Adrenal gland (tissue), 12 donors: ENCODE data around the gene DMD. TPM values are rescaled to one million over a fixed set of nuclear protein-coding genes. Genes with fewer than 3 reads are reported as not detected.
"Not testable (repeated sequence)": the region's sequence is repeated elsewhere in the genome, so short reads cannot be mapped to it uniquely, and the experiment has no call there.

ENCODE experiments used
- DNase-seq, 7 donors: peaks; one replicate each; pipeline ENCODE4 v3.0.0-alpha.2; 2019 to 2020
- H3K27ac ChIP-seq, 5 donors: fragments of 200-600 bp; sonication (generic) in 4 of 5; 1 replicate in 3 of 5; 2 replicates in 2 of 5; pipeline versions ENCODE4 v1.5.1 to v1.8.0; 2016 to 2020; ENCODE audit warnings: mild to moderate bottlenecking in 1 of 5
- H3K27me3 ChIP-seq: fragments of 200-600 bp; 2 replicates; pipeline ENCODE4 v1.8.0; 2021
- H3K36me3 ChIP-seq, 2 donors: fragments of 200-600 bp; replicated peaks in 1 of 2; 1 replicate in 1 of 2; 2 replicates in 1 of 2; pipeline versions ENCODE4 v1.5.1 to v1.8.0; 2018 to 2022
- H3K4me1 ChIP-seq, 2 donors: fragments of 200-600 bp; replicated peaks in 1 of 2; 1 replicate in 1 of 2; 2 replicates in 1 of 2; pipeline versions ENCODE4 v1.5.1 to v1.8.0; 2018 to 2021
- H3K4me3 ChIP-seq, 4 donors: fragments of 200-600 bp; sonication (generic) in 3 of 4; one replicate each; pipeline ENCODE4 v1.5.1; 2016 to 2018
- H3K9me3 ChIP-seq, 3 donors: fragments of 200-600 bp; sonication (generic) in 1 of 3; replicated peaks in 1 of 3; 1 replicate in 2 of 3; 2 replicates in 1 of 3; pipeline versions ENCODE4 v1.5.1 to v1.8.0; 2016 to 2021
- POLR2A ChIP-seq, 2 donors: fragments of 450-650 bp; IDR thresholded peaks; one replicate each; pipeline ENCODE4 v1.6.1; 2017; ENCODE audit warnings: antibody characterized with exemption in 2 of 2, mild to moderate bottlenecking in 2 of 2, moderate library complexity in 1 of 2
- WGBS, 4 donors: extraction: QIAGEN DNeasy Blood & Tissue Kit in 2 of 4; methylation state at CpG; one replicate each; pipeline versions ENCODE4 v1.1.5 to v1.1.7; 2013 to 2017; 5-methylcytosine and 5-hydroxymethylcytosine counted together
- intact Hi-C, 2 donors: fragments of 100-400 bp; cut with DNase I; formaldehyde crosslinking; loops; one replicate each; pipeline versions ENCODE4 v1.14.1 to v1.15.0; 2022 to 2023
- polyA plus RNA-seq, 3 donors: library from polyadenylated mRNA; stranded (reverse); fragments of 200-250 nt in 2 of 3; fragments of 350-450 nt in 1 of 3; fragmentation: Illumina TruSeq in 1 of 3; extraction: RNeasy Lipid Tissue Mini Kit (QIAGEN cat#74804) in 1 of 3; gene quantifications; one replicate each; pipeline ENCODE4 v1.2.3, GENCODE V29; 2013 to 2014
- total RNA-seq, 9 donors: library from RNA; depleted of rRNA in 4 of 9; stranded (reverse); fragments of >200 nt in 4 of 9; fragments of 120-200 nt in 1 of 9; fragmentation: NEBNext Ultra II Directional in 1 of 9; extraction: Animal tissue kit (Norgen Biotek cat#: 25700) in 1 of 9; gene quantifications; one replicate each; pipeline versions ENCODE4 v1.1.0 to v1.2.4, GENCODE V29; 2013 to 2023
- TF ChIP-seq, protein P1 (sequence below), 6 experiments: fragments of 450-650 bp in 4 of 6; fragments of 200-600 bp in 2 of 6; sonication (generic) in 1 of 6; IDR thresholded peaks; 1 replicate in 5 of 6; 2 replicates in 1 of 6; pipeline versions ENCODE4 v1.5.1 to v1.8.0; 2016 to 2021; ENCODE audit warnings: antibody characterized with exemption in 6 of 6, mild to moderate bottlenecking in 2 of 6, moderate library complexity in 1 of 6
- donor health status: healthy with polysubstance abuse.
- donor health status: Bipolar disorder and iron deficiency.
- donor health status: DM: yes; HTN: yes; CAD: no.
- donor health status: DM: no; HTN: no; CAD: no.
- donor health status: DM: no; HTN: no; CAD: no.
- donor health status: DM: yes; HTN: yes; CAD: no.

DMD gene
- total and polyA plus RNA-seq, 12 donors = 14.6 to 89.7 (median 36.2) TPM

DNA sequence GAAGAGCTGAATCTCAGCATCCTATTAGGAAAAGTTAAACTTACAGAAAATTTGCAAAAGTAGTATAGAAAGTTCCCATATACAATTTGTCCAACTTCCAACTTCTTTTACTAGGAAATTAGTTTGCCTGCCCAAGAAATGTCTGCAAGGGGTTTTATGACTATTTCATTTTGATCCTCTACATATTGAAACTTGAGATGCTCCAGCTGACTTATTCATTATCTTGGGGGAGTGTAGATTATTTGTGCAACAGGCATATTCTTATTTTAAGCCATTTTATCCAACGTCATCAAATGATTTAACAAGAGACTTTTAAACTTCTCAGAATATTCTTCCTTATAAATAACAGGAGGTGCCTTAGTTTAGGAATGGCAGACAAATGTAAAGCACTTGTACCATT is 1822.4 kb downstream of the DMD start:
- Histone ChIP-seq H3K27me3 (no peaks in the 10 kb centered on the region), H3K9me3 (no peaks in the 10 kb centered on the region), H3K4me3 (no peak overlapping the region), H3K4me1 (no peaks in the 10 kb centered on the region), H3K27ac (no peak overlapping the region), H3K36me3 (no peaks in the 10 kb centered on the region)
- DNase-seq = no peak
- WGBS, 4 donors = 50 to 92% (median 66%) methylated on average over 1 of the region's 1 CpG
- intact Hi-C loops = no loop called here
- TF ChIP-seq, protein P1, sequence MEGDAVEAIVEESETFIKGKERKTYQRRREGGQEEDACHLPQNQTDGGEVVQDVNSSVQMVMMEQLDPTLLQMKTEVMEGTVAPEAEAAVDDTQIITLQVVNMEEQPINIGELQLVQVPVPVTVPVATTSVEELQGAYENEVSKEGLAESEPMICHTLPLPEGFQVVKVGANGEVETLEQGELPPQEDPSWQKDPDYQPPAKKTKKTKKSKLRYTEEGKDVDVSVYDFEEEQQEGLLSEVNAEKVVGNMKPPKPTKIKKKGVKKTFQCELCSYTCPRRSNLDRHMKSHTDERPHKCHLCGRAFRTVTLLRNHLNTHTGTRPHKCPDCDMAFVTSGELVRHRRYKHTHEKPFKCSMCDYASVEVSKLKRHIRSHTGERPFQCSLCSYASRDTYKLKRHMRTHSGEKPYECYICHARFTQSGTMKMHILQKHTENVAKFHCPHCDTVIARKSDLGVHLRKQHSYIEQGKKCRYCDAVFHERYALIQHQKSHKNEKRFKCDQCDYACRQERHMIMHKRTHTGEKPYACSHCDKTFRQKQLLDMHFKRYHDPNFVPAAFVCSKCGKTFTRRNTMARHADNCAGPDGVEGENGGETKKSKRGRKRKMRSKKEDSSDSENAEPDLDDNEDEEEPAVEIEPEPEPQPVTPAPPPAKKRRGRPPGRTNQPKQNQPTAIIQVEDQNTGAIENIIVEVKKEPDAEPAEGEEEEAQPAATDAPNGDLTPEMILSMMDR (IDR thresholded peaks at IDR 0.05) = no peak
- TF ChIP-seq POLR2A (IDR thresholded peaks at IDR 0.05) = no peak

DNA sequence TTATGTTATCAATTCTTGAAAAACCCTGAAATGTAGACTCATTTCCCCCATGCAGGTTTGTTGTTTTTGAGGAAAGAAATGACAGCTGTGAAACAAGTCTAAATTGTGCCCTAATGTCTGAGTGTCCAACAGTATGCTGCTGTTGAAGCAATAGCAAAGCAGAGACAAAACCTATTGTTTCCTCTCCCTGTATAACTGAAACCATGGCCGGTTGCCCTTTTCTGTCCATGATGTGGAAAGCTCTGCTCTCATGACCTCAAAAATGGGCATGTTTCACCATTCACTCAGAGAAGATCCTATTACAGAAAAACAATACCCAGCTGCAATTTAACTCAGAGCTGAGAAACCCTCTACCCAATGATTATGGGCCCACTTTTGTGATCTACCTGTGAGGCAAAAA is 1826.9 kb downstream of the DMD start:
- no peaks in the 10 kb centered on the region for H3K9me3 ChIP-seq
- no peak overlapping the region for H3K27ac ChIP-seq
- WGBS, 4 donors = 64 to 100% (median 96%) methylated on average over 1 of the region's 1 CpG
- no peak for DNase-seq
- TF ChIP-seq, protein P1 (IDR thresholded peaks at IDR 0.05) = no peak
- no peak for TF ChIP-seq POLR2A (IDR thresholded peaks at IDR 0.05)
- intact Hi-C loops = no loop called here
- H3K27me3 ChIP-seq = no peaks in the 10 kb centered on the region
- H3K4me1 ChIP-seq = no peaks in the 10 kb centered on the region
- no peaks in the 10 kb centered on the region for H3K36me3 ChIP-seq
- H3K4me3 ChIP-seq = no peak overlapping the region

DNA sequence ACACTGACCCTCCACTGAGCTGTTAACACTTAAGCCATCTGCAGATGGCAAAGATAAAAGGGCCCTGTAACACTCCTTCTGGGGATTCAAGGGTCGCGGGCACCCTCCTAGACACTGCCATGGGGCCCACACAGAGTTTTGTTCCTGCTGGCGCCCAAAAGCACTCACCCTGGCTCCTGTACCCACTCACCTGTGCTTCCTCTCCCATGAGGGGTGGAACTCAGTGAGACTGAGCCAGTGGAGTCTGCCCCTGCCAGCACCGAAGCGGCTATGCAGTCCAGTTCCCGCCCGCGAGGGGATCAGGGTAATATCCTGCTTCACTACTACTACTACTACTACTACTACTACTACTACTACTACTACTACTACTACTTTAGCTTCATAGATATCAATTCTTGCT is 1827.4 kb downstream of the DMD start:
- no peak overlapping the region for H3K27ac ChIP-seq

DNA sequence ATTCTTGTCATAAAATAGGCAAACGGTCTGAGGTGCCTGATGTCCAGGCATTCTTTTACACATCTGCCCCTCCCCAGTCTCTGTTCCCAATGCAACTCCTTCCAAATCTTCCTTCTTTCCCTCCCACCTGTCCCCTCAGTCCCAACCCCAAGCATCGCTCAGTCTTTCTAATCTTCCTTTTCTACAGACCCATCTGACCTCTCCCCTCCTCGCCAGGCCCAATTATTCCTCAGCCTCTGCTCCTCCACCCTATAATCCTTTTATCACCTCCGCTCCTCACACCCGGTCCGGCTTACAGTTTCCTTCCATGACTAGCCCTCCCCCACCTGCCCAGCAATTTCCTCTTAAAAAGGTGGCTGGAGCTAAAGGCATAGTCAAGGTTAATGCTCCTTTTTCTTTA is 1832.4 kb downstream of the DMD start:
- DNase-seq, intact Hi-C loops, H3K9me3 ChIP-seq, H3K27me3 ChIP-seq, H3K27ac ChIP-seq, H3K36me3 ChIP-seq, H3K4me1 ChIP-seq, H3K4me3 ChIP-seq: not testable (repeated sequence)
- 76 to 83% (median 80%) methylated on average over 6 of the region's 6 CpGs for WGBS, 4 donors

More for the DNA sequence above, 1827.4 kb downstream of the DMD start:
- TF ChIP-seq, protein P1 (IDR thresholded peaks at IDR 0.05) = no peak
- TF ChIP-seq POLR2A (IDR thresholded peaks at IDR 0.05) = no peak
- DNase-seq = no peak
- Histone ChIP-seq H3K4me1 (no peaks in the 10 kb centered on the region), H3K36me3 (no peaks in the 10 kb centered on the region), H3K9me3 (no peaks in the 10 kb centered on the region), H3K27me3 (no peaks in the 10 kb centered on the region), H3K4me3 (no peak overlapping the region)
- intact Hi-C loops = no loop called here
- 82 to 96% (median 91%) methylated on average over 7 to 8 of the region's 8 CpGs for WGBS, 4 donors

DNA sequence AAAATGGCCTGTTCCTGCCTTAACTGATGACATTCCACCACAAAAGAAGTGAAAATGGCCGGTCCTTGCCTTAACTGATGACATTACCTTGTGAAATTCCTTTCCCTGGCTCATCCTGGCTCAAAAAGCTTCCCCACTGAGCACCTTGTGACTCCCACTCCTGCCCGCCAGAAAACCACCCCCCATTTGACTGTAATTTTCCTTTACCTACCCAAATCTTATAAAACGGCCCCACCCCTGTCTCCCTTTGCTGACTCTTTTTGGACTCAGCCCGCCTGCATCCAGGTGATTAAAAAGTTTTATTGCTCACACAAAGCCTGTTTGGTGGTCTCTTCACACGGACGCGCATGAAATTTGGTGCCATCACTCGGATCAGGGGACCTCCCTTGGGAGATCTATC is 1833.5 kb downstream of the DMD start:
- WGBS, 4 donors = 75 to 98% (median 85%) methylated on average over 6 to 8 of the region's 8 CpGs
- H3K36me3 ChIP-seq, H3K27me3 ChIP-seq, DNase-seq, H3K4me3 ChIP-seq, H3K9me3 ChIP-seq, intact Hi-C loops, H3K4me1 ChIP-seq, H3K27ac ChIP-seq: not testable (repeated sequence)
